ENCODE measurements around the gene GTF2I.
"Not testable (repeated sequence)": the region's sequence is repeated elsewhere in the genome, so short reads cannot be mapped to it uniquely, and the experiment has no call there.

GTF2I gene

GRCh38 chr7:74657692-74658177 is at the start of gene GTF2I:
Gene GTF2I (plus strand): TSS chr7:74657718. CDS start chr7:74689129, 31,411 bp downstream.
- DNase-seq = no peak

GRCh38 chr7:74612015-74612829 is 45.3 kb upstream of the GTF2I start:
- no peak for DNase-seq

- no peak for DNase-seq
Measured at GRCh38 chr7:74615933-74616780, 41.4 kb upstream of the GTF2I start.

GRCh38 chr7:74617180-74617744 is 40.3 kb upstream of the GTF2I start:
- DNase-seq = no peak

- DNase-seq = no peak
Measured at GRCh38 chr7:74619235-74619860, 38.2 kb upstream of the GTF2I start.

- DNase-seq = no peak
Measured at GRCh38 chr7:74622228-74622749, 35.2 kb upstream of the GTF2I start.

GRCh38 chr7:74623135-74623534 is 34.4 kb upstream of the GTF2I start:
- DNase-seq = no peak

- DNase-seq = no peak
Measured at GRCh38 chr7:74625446-74625845, 32.1 kb upstream of the GTF2I start.

GRCh38 chr7:74627661-74628411 is 29.7 kb upstream of the GTF2I start:
- DNase-seq = no peak

GRCh38 chr7:74632505-74632904 is 25.0 kb upstream of the GTF2I start:
- no peak for DNase-seq

GRCh38 chr7:74633451-74633921 is 24.0 kb upstream of the GTF2I start:
- no peak for DNase-seq

GRCh38 chr7:74637745-74638144 is 19.8 kb upstream of the GTF2I start:
- DNase-seq = no peak

- peak; percentile 81 for DNase-seq
Measured at GRCh38 chr7:74650055-74650454, 7.5 kb upstream of the GTF2I start.

GRCh38 chr7:74650493-74651132 is 6.9 kb upstream of the GTF2I start:
- not testable (repeated sequence) for DNase-seq

- not testable (repeated sequence) for DNase-seq
Measured at GRCh38 chr7:74651133-74651504, 6.4 kb upstream of the GTF2I start.

- DNase-seq = no peak
Measured at GRCh38 chr7:74653686-74654181, 3.8 kb upstream of the GTF2I start.

GRCh38 chr7:74654811-74655210 is 2.7 kb upstream of the GTF2I start:
- DNase-seq = no peak

- no peak for DNase-seq
Measured at GRCh38 chr7:74655324-74655723, 2.2 kb upstream of the GTF2I start.

- no peak for DNase-seq
Measured at GRCh38 chr7:74655768-74656440, 1.6 kb upstream of the GTF2I start.

GRCh38 chr7:74656441-74656836 is 1.1 kb upstream of the GTF2I start:
- DNase-seq = peak; percentile 64
